ENCODE data around the gene NT5C1B. TPM values are rescaled to one million over a fixed set of nuclear protein-coding genes. Genes with fewer than 3 reads are reported as not detected.

NT5C1B gene
- total RNA-seq, 2 experiments from 2014 or later, result not detected

- Mint-ChIP-seq H3K27me3 (no peaks in the 10 kb centered on the region), H3K4me1 (ENCODE audit: low read depth) (peaks cover 40% of the 10 kb centered on the region), H3K36me3 (peaks cover 7% of the 10 kb centered on the region), H3K9me3 (peaks cover 4% of the 10 kb centered on the region), H3K27ac (peak overlapping the region; percentile 23), H3K4me3 (no peak overlapping the region)
- CTCF ChIA-PET, result interaction anchor here (1.6 kb wide), 1 partner anchor 25 kb away, joined by 7 read pairs; no protein-coding TSS in a partner anchor
- POLR2A ChIA-PET, result no interaction called here
- intact Hi-C loops (cut with micrococcal nuclease), result loop anchor here (2.0 kb wide), 1 partner anchor 15 kb away; the partner anchor contains the start of gene RDH14
- peak; percentile 15 for DNase-seq
These were observed 44.0 kb downstream of the NT5C1B start for GRCh38 chr2:18545384-18545783.

DNA sequence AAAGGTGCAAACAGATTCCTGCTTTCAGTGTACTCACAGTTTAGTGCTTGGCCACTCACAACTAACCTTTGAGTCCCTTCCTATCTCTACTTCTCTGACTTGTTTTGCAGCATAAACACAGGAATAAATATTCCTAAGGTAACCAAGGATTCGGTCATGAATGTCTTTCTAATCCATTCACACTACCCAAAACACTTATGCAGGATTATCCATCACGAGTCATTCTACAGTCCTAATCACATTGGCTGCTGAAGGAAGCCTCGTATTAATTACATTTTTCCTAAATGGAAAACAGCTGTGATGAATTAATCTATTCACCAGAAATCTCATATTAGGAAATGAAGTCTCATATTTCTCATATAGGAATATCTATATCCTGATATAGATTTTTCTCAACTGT lies 45.2 kb downstream of the NT5C1B start:
- Mint-ChIP-seq H3K9me3 (peaks cover 4% of the 10 kb centered on the region), H3K36me3 (peaks cover 7% of the 10 kb centered on the region), H3K4me3 (no peak overlapping the region), H3K27me3 (no peaks in the 10 kb centered on the region), H3K27ac (no peak overlapping the region), H3K4me1 (ENCODE audit: low read depth) (peaks cover 31% of the 10 kb centered on the region)
- POLR2A ChIA-PET, result interaction anchor here (0.8 kb wide), 1 partner anchor 16 kb away, joined by 3 read pairs; the partner anchor contains the start of gene RDH14
- DNase-seq, result no peak
- intact Hi-C loops (cut with micrococcal nuclease), result loop anchor here (2.0 kb wide), 1 partner anchor 17 kb away; the partner anchor contains the start of gene RDH14
- CTCF ChIA-PET, result interaction anchor here (1.1 kb wide), 1 partner anchor 14 kb away, joined by 3 read pairs; no protein-coding TSS in a partner anchor

- peaks cover 7% of the 10 kb centered on the region for H3K36me3 Mint-ChIP-seq
- no peak overlapping the region for H3K4me3 Mint-ChIP-seq
- ChIA-PET POLR2A (no interaction called here), CTCF (no interaction called here)
- H3K27me3 Mint-ChIP-seq, result peaks cover 3% of the 10 kb centered on the region
- no peak for DNase-seq
- H3K9me3 Mint-ChIP-seq, result peaks cover 4% of the 10 kb centered on the region
- H3K4me1 Mint-ChIP-seq (ENCODE audit: low read depth), result peaks cover 12% of the 10 kb centered on the region
- no peak overlapping the region for H3K27ac Mint-ChIP-seq
- intact Hi-C loops (cut with micrococcal nuclease), result no loop called here
These were observed 48.5 kb downstream of the NT5C1B start for GRCh38 chr2:18540872-18541271.

GRCh38 chr2:18536697-18537096 lies 52.7 kb downstream of the NT5C1B start:
- Mint-ChIP-seq H3K27ac (no peak overlapping the region), H3K9me3 (peaks cover 4% of the 10 kb centered on the region), H3K36me3 (peaks cover 7% of the 10 kb centered on the region), H3K27me3 (peaks cover 6% of the 10 kb centered on the region), H3K4me3 (no peak overlapping the region), H3K4me1 (ENCODE audit: low read depth) (peaks cover 4% of the 10 kb centered on the region)
- CTCF ChIA-PET, result no interaction called here
- intact Hi-C loops (cut with micrococcal nuclease), result loop anchor here (5.0 kb wide), 1 partner anchor 1331 kb away; no protein-coding TSS in a partner anchor
- DNase-seq, result no peak
- POLR2A ChIA-PET, result no interaction called here

- Mint-ChIP-seq H3K9me3 (peaks cover 4% of the 10 kb centered on the region), H3K4me1 (ENCODE audit: low read depth) (peaks cover 4% of the 10 kb centered on the region), H3K27me3 (peaks cover 6% of the 10 kb centered on the region), H3K27ac (no peak overlapping the region), H3K36me3 (peaks cover 4% of the 10 kb centered on the region), H3K4me3 (no peak overlapping the region)
- no peak for DNase-seq
- ChIA-PET POLR2A (no interaction called here), CTCF (no interaction called here)
- intact Hi-C loops (cut with micrococcal nuclease), result loop anchor here (5.0 kb wide), 1 partner anchor 1331 kb away; no protein-coding TSS in a partner anchor
These were observed 53.3 kb downstream of the NT5C1B start for GRCh38 chr2:18536100-18536499.

DNA sequence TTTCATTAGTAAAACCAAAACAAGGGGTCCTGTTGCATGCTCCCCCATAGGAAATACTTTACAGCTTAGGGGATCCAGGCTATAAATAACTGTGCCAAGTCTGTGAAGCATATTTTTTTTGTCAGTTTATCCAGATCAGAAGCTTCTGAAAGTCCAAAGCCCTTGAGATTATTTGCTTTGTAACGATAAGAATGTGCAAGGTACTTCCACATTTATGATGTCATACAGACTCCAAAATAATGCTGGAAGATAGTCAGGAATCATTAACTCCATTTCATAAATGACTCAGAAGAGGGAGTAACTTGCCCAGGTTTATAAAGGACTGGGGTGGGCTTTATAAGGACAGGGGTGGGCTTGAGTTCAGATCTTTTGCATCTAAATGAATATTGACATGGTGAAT lies 58.2 kb downstream of the NT5C1B start:
- ChIA-PET CTCF (interaction anchor here (1.4 kb wide), 1 partner anchor 11 kb away, joined by 5 read pairs; no protein-coding TSS in a partner anchor), POLR2A (no interaction called here)
- no peaks in the 10 kb centered on the region for H3K4me1 Mint-ChIP-seq (ENCODE audit: low read depth)
- intact Hi-C loops (cut with micrococcal nuclease), result no loop called here
- DNase-seq, result no peak
- no peaks in the 10 kb centered on the region for H3K36me3 Mint-ChIP-seq
- peaks cover 4% of the 10 kb centered on the region for H3K27me3 Mint-ChIP-seq
- H3K4me3 Mint-ChIP-seq, result no peak overlapping the region
- H3K9me3 Mint-ChIP-seq, result no peaks in the 10 kb centered on the region
- no peak overlapping the region for H3K27ac Mint-ChIP-seq

GRCh38 chr2:18527822-18528221 lies 61.5 kb downstream of the NT5C1B start:
- Mint-ChIP-seq H3K27ac (no peak overlapping the region), H3K27me3 (no peaks in the 10 kb centered on the region), H3K4me1 (ENCODE audit: low read depth) (no peaks in the 10 kb centered on the region), H3K9me3 (no peaks in the 10 kb centered on the region), H3K36me3 (no peaks in the 10 kb centered on the region), H3K4me3 (no peak overlapping the region)
- ChIA-PET CTCF (interaction anchor here (0.7 kb wide), 1 partner anchor 8 kb away, joined by 3 read pairs; no protein-coding TSS in a partner anchor), POLR2A (no interaction called here)
- intact Hi-C loops (cut with micrococcal nuclease), result no loop called here
- DNase-seq, result no peak

- H3K36me3 Mint-ChIP-seq, result no peaks in the 10 kb centered on the region
- no peaks in the 10 kb centered on the region for H3K9me3 Mint-ChIP-seq
- intact Hi-C loops (cut with micrococcal nuclease), result no loop called here
These were observed 62.0 kb downstream of the NT5C1B start for GRCh38 chr2:18527326-18527725.

GRCh38 chr2:18526429-18526828 lies 62.9 kb downstream of the NT5C1B start:
- no peak for DNase-seq
- ChIA-PET CTCF (no interaction called here), POLR2A (no interaction called here)
- no peaks in the 10 kb centered on the region for H3K27me3 Mint-ChIP-seq
- H3K36me3 Mint-ChIP-seq, result no peaks in the 10 kb centered on the region
- H3K4me3 Mint-ChIP-seq, result no peak overlapping the region
- intact Hi-C loops (cut with micrococcal nuclease), result no loop called here
- no peaks in the 10 kb centered on the region for H3K4me1 Mint-ChIP-seq (ENCODE audit: low read depth)
- H3K9me3 Mint-ChIP-seq, result no peaks in the 10 kb centered on the region
- H3K27ac Mint-ChIP-seq, result no peak overlapping the region

More at GRCh38 chr2:18527326-18527725, 62.0 kb downstream of the NT5C1B start:
- no peak for DNase-seq
- ChIA-PET POLR2A (no interaction called here), CTCF (no interaction called here)
- H3K4me1 Mint-ChIP-seq (ENCODE audit: low read depth), result no peaks in the 10 kb centered on the region
- H3K27ac Mint-ChIP-seq, result no peak overlapping the region
- H3K27me3 Mint-ChIP-seq, result no peaks in the 10 kb centered on the region
- no peak overlapping the region for H3K4me3 Mint-ChIP-seq

GRCh38 chr2:18525852-18526251 lies 63.5 kb downstream of the NT5C1B start:
- ChIA-PET POLR2A (no interaction called here), CTCF (no interaction called here)
- H3K36me3 Mint-ChIP-seq, result no peaks in the 10 kb centered on the region
- no peak for DNase-seq
- H3K9me3 Mint-ChIP-seq, result no peaks in the 10 kb centered on the region
- no peaks in the 10 kb centered on the region for H3K4me1 Mint-ChIP-seq (ENCODE audit: low read depth)
- no peak overlapping the region for H3K4me3 Mint-ChIP-seq
- intact Hi-C loops (cut with micrococcal nuclease), result no loop called here
- H3K27ac Mint-ChIP-seq, result no peak overlapping the region
- H3K27me3 Mint-ChIP-seq, result no peaks in the 10 kb centered on the region

GRCh38 chr2:18525236-18525635 lies 64.1 kb downstream of the NT5C1B start:
- H3K36me3 Mint-ChIP-seq, result no peaks in the 10 kb centered on the region
- H3K27me3 Mint-ChIP-seq, result peaks cover 2% of the 10 kb centered on the region
- intact Hi-C loops (cut with micrococcal nuclease), result no loop called here
- H3K27ac Mint-ChIP-seq, result no peak overlapping the region
- no peaks in the 10 kb centered on the region for H3K4me1 Mint-ChIP-seq (ENCODE audit: low read depth)
- CTCF ChIA-PET, result no interaction called here
- DNase-seq, result no peak
- H3K4me3 Mint-ChIP-seq, result no peak overlapping the region
- H3K9me3 Mint-ChIP-seq, result no peaks in the 10 kb centered on the region
- POLR2A ChIA-PET, result no interaction called here

DNA sequence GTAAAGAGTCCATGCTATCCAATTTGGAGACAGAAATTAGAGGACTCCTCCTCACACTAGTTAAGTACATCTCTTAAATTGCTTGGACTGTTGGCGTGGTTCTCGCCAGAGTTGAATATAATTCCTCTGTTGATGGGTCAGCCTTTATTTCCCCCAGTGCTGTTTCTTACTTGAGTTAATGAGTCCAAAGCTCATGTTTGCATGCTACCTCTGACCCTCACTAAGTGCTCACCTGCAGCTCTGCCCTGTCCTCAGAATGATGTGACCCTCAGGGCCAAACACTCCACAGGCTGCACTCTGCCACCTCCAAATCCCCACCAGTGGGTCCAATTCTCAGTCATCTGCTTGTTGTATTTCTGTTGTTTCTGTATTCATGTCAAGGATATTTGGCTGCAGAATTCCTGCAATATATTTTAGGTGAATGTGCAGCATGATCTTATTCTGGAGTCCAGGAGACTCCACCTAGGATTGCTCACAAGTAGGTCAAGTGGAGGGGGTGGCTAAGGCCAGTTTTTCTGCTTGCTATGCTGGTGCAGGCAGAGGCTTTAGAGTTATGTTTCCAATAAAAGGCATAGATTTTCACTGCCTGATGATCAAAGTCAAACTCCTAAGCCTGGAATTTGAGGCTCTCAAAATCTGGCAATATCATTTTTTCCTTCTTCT lies 66.8 kb downstream of the NT5C1B start:
- Mint-ChIP-seq H3K27ac (no peak overlapping the region), H3K36me3 (no peaks in the 10 kb centered on the region), H3K27me3 (peaks cover 6% of the 10 kb centered on the region), H3K4me1 (ENCODE audit: low read depth) (no peaks in the 10 kb centered on the region), H3K9me3 (no peaks in the 10 kb centered on the region), H3K4me3 (no peak overlapping the region)
- ChIA-PET CTCF (interaction anchor here (0.6 to 0.8 kb wide), 2 partner anchors 774 to 1340 kb away, joined by 3 read pairs; no protein-coding TSS in a partner anchor), POLR2A (no interaction called here)
- no peak for DNase-seq
- intact Hi-C loops (cut with micrococcal nuclease), result loop anchor here (5.0 kb wide), 1 partner anchor 825 kb away; no protein-coding TSS in a partner anchor
